NCI-H1694 (cell line): ENCODE measurements around the gene CCT8L2.
"Not testable (repeated sequence)": the region's sequence is repeated elsewhere in the genome, so short reads cannot be mapped to it uniquely, and the experiment has no call there.

ENCODE experiments used
- DNase-seq: peaks from one replicate; lab custom pipeline; 2025; lab: John Stamatoyannopoulos, UW

The CCT8L2 gene

DNA sequence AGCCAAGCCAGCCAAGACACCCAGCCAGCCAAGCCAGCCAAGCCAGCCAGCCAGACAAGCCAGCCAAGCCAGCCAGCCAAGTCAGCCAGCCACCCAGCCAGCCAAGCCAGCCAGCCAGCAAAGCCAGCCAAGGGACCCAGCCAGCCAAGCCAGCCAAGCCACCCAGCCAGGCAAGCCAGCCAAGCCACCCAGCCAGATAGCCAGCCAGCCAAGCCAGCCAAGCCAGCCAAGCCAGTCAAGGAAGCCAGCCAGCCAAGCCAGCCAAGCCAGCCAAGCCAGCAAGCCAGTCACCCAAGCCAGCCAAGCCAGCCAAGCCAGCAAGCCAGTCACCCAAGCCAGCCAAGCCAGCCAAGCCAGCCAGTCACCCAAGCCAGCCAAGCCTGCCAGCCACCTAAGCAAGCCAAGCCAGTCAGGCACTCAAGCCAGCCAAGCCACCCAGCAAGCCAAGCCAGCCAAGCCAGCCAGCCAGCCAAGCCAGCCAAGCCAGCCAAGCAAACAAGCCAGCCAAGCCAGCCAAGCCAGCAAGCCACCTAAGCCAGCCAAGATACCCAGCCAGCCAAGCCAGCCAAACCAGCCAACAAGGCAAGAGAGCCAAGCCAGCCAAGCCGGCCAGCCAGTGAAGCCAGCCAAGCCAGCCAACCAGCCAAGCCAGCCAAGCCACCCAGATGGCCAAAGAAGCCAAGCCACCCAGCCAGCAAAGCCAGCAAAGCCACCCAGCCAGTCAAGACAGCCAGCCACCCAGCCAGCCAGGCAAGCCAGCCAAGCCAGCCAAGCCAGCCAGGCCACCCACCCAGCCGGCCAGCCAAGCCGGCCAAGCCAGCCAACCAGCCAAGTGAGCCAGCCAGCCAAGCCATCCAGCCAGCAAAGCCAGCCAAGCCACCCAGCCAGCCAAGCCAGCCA, 33.3 kb downstream of the CCT8L2 start:
- no peak for DNase-seq

DNA sequence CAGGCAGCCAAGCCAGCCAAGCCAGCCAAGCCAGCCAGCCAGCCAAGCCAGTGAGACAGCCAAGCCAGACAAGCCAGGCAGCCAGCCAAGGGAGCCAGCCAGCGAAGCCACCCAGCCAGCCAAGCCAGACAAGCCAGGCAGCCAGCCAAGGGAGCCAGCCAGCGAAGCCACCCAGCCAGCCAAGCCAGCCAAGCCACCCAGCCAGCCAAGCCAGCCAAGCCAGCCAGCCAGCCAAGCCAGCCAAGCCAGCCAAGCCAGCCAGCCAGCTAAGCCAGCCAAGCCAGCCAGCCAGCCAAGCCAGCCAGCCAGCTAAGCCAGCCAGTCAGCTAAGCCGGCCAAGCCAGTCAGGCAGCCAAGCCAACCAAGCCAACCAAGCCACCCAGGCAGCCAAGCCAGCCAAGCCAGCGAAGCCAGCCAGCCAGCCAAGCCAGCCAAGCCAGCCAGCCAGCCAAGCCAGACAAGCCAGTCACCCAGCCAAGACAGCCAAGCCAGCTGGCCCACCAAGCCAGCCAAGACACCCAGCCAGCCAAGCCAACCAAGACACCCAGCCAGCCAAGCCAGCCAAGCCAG, 34.1 kb downstream of the CCT8L2 start:
- not testable (repeated sequence) for DNase-seq

DNA sequence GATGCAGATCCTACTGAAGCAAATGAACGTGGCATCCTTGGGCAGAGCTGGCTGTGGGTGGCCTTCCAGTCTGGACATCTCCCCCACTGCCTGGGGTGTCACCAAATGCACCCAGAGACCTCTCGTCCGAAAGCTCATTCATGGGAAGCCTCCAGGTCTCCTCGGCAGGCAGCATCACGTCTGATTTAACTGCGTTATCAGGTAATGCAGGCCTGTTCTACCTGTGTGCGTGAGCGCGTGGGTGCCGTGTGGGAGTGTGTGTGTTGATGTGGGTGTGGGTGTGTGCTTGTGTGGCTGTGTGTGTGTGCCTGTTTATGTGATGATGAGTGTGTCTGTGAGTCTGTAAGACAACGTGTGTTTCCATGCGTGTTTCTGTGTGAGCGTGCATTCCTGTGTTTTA, 35.1 kb downstream of the CCT8L2 start:
- DNase-seq: not testable (repeated sequence)

DNA sequence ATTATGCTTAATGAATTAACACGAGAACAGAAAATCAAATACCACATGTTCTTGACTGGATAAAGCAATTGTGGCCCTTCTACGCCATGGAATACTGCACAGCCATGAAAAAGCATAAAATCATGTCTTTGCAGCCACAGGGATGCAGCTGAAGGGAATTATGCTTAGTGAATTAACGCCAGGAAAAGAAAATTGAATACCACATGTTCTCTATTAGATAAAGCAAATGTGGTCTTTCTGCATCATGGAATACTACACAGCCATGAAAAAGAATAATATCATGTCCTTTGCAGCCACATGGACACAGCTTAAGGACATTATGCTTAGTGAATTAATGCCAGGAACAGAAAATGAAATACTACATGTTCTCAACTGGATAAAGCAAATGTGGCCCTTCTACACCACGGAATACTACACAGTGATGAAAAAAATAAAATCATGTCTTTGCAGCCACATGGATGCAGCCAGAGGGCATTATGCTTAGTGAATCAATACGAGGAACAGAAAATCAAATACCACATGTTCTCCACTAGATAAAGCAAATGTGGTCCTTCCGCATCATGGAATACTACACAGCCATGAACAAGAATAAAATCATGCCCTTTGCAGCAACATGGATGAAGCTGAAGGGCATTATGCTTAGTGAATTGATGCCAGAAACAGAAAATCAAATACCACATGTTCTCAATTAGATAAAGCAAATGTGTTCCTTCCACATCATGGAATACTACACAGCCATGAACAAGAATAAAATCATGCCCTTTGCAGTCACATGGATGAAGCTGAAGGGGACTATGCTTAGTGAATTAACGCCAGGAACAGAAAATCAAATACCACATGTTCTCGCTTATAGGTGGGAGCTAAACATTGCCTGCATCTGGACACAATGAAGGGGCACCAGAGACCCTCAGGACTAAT, 37.3 kb downstream of the CCT8L2 start:
- DNase-seq: not testable (repeated sequence)

DNA sequence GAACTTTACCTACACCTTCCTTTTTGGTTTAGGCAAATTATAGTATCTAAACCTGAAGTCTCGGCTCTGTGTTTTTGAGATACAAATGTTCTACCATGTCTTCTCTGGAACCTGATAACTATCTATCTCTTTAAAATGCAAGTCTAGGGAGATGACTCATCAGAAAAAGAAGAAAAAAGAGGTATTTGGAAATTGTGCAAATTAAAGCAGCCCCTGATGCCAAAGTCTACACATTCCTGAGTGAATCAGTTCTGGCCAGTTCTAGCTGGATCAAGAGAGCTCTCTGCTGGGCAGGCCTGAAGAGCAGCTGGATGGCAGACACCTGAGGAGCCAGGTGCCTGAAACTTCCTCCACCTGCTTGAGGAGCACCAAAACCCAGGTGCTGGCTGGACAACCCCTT, 49.3 kb downstream of the CCT8L2 start:
- not testable (repeated sequence) for DNase-seq
